ENCODE measurements around the gene NME9.

The NME9 gene

DNA sequence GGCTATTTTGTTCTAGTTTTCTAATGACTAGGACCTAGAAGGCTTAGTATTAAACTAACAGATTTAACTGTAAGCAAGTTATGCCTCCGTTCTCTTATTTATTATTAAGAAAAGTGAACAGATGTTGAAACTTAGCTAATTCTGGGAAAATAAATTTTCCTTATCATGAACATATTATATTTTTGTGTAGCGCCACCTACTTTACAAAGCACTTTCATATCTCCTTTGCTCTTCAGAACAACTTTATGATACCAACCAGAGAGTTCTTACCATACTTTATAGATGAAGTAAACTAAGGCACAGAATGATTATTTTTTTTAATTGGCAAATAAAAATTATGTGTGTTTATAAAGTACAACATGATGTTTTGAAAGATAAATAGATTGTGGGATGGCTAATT, 59.4 kb downstream of the NME9 start:
- no peak for DNase-seq

GRCh38 chr3:138267083-138267482, 62.6 kb downstream of the NME9 start:
- no peak for DNase-seq

- DNase-seq: no peak
Observed at GRCh38 chr3:138265745-138266144, 63.9 kb downstream of the NME9 start.

- no peak for DNase-seq
Observed at GRCh38 chr3:138263104-138263503, 66.5 kb downstream of the NME9 start.

- no peak for DNase-seq
Observed at GRCh38 chr3:138260611-138261010, 69.0 kb downstream of the NME9 start.

DNA sequence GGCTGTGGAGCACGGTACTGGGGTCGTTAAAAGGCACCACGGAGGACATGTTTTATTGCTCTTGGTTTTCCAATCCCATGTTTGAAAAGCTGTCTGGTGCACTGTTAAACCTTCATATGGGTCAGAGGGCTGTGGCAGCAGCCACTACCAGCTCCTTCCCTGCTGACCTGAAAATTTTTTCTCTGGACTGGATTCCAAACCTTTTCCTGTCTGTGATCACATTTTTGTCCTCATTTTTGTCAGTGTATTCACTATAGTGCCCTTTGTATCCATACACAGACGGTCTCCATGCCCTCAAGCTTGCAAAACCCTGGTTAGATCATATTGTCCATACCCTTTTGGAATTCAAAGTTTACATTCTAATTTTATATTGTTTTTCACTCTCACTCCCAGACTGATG, 70.5 kb downstream of the NME9 start:
- DNase-seq: no peak

DNA sequence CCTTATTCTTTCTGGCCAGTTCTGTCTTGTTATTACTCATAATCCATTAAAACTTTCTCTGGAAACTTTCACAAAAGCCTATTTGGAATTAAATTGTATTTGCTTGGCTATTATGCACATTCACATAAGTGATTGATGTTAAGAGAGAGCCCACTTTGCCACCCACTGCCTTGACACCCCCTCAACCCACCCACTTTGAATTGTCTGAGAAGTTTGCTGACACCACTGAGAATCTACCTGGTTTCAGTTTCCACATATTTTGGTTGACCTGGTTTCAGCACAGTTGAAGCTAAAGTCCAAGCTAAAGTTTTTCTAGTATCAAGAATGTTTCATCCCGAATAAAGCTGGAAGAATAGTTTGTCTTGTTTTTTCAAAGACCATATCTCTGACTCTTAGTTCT, 71.7 kb downstream of the NME9 start:
- DNase-seq: no peak

DNA sequence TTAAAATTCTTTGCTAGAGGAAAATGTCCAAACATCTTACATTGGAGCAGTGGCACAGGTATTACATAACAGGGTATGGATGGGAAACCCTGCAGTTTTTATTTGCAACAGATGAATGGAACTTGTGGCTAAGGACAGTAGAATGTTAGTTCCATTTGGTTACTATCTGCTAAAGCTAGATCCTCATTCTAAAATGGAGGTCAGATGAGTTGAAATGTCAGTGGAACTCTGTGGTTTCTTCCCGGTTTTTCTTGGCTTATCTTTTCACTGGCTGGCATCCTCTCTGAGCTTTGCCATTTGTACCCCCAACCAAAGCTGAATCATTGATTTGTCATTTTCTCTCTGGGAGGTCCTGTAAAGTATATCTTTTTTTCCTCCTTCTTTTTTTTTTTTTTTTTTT, 73.6 kb downstream of the NME9 start:
- no peak for DNase-seq

DNA sequence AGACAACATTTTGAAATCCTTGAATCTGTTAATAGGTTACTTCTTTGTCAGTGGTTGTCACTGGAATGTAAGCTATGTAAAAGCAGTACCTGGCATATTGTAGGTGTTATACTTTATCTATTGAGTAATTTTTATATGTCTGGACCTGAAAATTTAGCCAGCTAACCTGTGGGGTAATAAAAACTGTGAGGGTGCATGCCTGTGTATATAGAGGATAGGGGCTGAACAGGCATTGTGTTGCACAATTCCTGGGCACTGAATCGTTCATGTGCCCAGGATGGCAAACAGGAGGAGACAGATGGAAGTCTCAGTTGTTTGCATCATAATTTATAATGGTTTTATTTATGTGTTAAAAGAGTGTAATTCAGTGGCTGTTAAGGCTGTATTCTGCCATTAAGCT, 75.4 kb downstream of the NME9 start:
- no peak for DNase-seq

GRCh38 chr3:138253609-138254008, 76.0 kb downstream of the NME9 start:
- DNase-seq: no peak
